ENCODE results near the gene PTPN3. TPM values are rescaled to one million over a fixed set of nuclear protein-coding genes. Genes with fewer than 3 reads are reported as not detected.

PTPN3 gene
- total RNA-seq, 4 donors from 2014 or later, result 11.8 to 21.6 (median 14.1) TPM

DNA sequence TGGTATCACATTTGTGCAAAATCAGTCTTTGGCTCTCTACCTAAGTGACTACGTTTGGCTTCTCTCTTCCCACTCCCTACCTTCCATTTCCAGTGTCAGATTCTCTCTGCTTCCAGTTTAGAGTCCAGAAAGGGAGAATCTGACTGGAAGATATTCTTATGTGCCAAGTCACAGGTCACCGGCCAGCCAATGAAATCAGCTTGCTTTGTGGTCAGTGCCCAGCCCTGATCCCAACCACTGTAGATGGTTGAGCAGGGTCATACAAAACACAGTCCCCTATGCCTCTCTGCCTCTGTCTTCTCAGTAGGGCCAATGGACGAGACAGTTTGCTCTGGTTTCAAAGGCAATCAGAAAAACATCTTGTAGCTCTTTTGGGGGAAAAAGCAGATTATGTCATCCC lies 161.7 kb downstream of the PTPN3 start:
- Histone ChIP-seq H3K36me3 (no peaks in the 10 kb centered on the region), H3K27ac (no peak overlapping the region), H3K9me3 (no peaks in the 10 kb centered on the region), H3K4me3 (no peak overlapping the region), H3K4me1 (peaks cover 3 to 15% (median 4%) of the 10 kb centered on the region in 3 donors), H3K27me3 (no peaks in the 10 kb centered on the region)
- intact Hi-C loops (cut with DNase I), result no loop called here
- DNase-seq, result no peak
- whole genome bisulfite sequencing, 2 donors, result 70 to 75% methylated on average over 3 of the region's 3 CpGs
- TF ChIP-seq, protein P1, sequence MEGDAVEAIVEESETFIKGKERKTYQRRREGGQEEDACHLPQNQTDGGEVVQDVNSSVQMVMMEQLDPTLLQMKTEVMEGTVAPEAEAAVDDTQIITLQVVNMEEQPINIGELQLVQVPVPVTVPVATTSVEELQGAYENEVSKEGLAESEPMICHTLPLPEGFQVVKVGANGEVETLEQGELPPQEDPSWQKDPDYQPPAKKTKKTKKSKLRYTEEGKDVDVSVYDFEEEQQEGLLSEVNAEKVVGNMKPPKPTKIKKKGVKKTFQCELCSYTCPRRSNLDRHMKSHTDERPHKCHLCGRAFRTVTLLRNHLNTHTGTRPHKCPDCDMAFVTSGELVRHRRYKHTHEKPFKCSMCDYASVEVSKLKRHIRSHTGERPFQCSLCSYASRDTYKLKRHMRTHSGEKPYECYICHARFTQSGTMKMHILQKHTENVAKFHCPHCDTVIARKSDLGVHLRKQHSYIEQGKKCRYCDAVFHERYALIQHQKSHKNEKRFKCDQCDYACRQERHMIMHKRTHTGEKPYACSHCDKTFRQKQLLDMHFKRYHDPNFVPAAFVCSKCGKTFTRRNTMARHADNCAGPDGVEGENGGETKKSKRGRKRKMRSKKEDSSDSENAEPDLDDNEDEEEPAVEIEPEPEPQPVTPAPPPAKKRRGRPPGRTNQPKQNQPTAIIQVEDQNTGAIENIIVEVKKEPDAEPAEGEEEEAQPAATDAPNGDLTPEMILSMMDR (IDR thresholded peaks at IDR 0.05), result no peak
- no peak for TF ChIP-seq POLR2A (IDR thresholded peaks at IDR 0.05)

DNA sequence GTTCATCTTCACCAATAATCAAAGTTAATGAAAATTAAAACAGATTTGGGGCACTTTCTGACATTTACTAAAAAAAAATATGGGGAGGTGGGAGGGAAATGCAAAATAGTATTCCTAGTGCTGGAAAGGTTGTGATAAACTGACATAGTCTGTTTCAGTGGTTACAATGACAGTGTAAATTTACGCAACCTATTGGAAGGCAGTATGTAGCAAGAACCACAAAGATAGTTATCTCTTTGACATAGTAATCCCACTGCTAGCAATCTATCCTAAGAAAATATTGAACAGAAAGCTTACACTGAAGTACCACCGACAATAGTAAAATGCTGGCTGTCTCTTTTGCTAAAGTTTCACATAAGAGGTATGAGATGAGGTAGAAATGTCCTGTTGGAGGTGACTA lies 162.2 kb downstream of the PTPN3 start:
- H3K27ac ChIP-seq, result no peak overlapping the region
- TF ChIP-seq, protein P1 (IDR thresholded peaks at IDR 0.05), result no peak
- no peak for TF ChIP-seq POLR2A (IDR thresholded peaks at IDR 0.05)
- H3K27me3 ChIP-seq, result no peaks in the 10 kb centered on the region
- no peak for DNase-seq
- no peaks in the 10 kb centered on the region for H3K36me3 ChIP-seq
- intact Hi-C loops (cut with DNase I), result no loop called here
- no peaks in the 10 kb centered on the region for H3K9me3 ChIP-seq
- H3K4me1 ChIP-seq, result peaks cover 6 to 15% (median 7%) of the 10 kb centered on the region in 3 donors
- H3K4me3 ChIP-seq, result no peak overlapping the region
- 65 to 72% methylated on average over 2 of the region's 2 CpGs for WGBS, 2 donors

DNA sequence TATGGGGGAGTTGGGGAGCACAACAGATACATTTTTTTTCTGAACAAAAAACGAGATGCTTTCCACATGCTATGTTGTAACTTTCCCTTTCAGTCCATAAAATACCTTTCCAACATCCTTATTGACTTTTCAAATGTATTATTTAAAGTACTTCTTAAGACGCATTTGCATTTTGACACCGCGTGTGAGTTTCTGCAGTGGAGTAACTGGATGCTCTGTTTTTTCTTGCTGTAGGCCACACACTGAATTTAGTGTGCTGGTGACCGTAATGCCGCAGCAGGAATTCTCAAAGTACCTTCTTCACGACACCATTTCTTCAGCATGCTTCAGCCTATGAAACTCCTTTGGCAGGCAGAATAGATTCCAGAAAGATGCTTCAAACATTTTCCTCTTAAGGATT lies 163.0 kb downstream of the PTPN3 start:
- intact Hi-C loops (cut with DNase I), result no loop called here
- Histone ChIP-seq H3K4me1 (peaks cover 7 to 19% (median 7%) of the 10 kb centered on the region in 3 donors), H3K27me3 (no peaks in the 10 kb centered on the region), H3K27ac (no peak overlapping the region), H3K4me3 (no peak overlapping the region), H3K9me3 (no peaks in the 10 kb centered on the region), H3K36me3 (no peaks in the 10 kb centered on the region)
- no peak for TF ChIP-seq POLR2A (IDR thresholded peaks at IDR 0.05)
- TF ChIP-seq, protein P1 (IDR thresholded peaks at IDR 0.05), result no peak
- 79 to 84% methylated on average over 7 of the region's 7 CpGs for WGBS, 2 donors
- DNase-seq, result no peak

DNA sequence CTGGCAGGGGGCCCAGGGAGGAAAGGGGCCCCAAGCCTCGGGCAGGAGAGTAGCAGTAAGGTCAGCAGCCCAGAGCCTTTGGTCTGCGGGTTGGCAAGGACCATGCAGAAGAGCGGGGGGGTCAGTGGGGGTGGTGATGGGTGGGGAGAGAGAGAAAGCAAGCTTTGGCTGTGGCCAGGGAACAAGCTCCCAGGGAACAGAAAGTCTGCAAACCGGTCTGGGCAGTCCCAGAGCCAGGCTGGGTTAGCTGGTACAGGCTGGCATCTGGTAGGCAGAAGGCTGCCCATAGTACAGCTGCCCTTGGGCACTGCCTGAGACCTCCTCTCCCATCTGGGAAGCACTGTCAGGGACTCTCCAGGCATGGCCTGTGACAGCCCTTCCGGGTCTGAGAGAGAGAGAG lies 166.8 kb downstream of the PTPN3 start:
- TF ChIP-seq, protein P1 (IDR thresholded peaks at IDR 0.05), result no peak
- no peak for TF ChIP-seq POLR2A (IDR thresholded peaks at IDR 0.05)
- Histone ChIP-seq H3K36me3 (no peaks in the 10 kb centered on the region), H3K27ac (peak overlapping the region; percentile 25 to 89 (median 66)), H3K27me3 (peaks cover 0 to 16% (median 0%) of the 10 kb centered on the region in 4 donors), H3K4me3 (no peak overlapping the region), H3K9me3 (no peaks in the 10 kb centered on the region), H3K4me1 (peaks cover 11 to 35% (median 13%) of the 10 kb centered on the region in 3 donors)
- no peak for DNase-seq
- WGBS, 2 donors, result 6 to 39% methylated on average over 3 to 4 of the region's 5 CpGs
- intact Hi-C loops (cut with DNase I), result no loop called here

GRCh38 chr9:109329638-109330258 lies 168.4 kb downstream of the PTPN3 start:
- Histone ChIP-seq H3K4me3 (peak overlapping the region in 1 of 4 donors; percentile 22), H3K9me3 (no peaks in the 10 kb centered on the region), H3K36me3 (no peaks in the 10 kb centered on the region), H3K4me1 (peaks cover 11 to 35% (median 13%) of the 10 kb centered on the region in 3 donors), H3K27ac (peak overlapping the region; percentile 27 to 89 (median 77)), H3K27me3 (peaks cover 0 to 32% (median 0%) of the 10 kb centered on the region in 4 donors)
- intact Hi-C loops (cut with DNase I), result no loop called here
- 55 to 69% methylated on average over 6 to 8 of the region's 11 CpGs for WGBS, 2 donors
- DNase-seq, result no peak
- TF ChIP-seq POLR2A (IDR thresholded peaks at IDR 0.05), result no peak
- TF ChIP-seq, protein P1 (IDR thresholded peaks at IDR 0.05), result no peak

Data from esophagus squamous epithelium (tissue), 5 donors.